Keratinocyte (primary cell): ENCODE data around the gene SIK3. TPM values are rescaled to one million over a fixed set of nuclear protein-coding genes. Genes with fewer than 3 reads are reported as not detected.

Experiments
- DNase-seq: peaks from one replicate; pipeline ENCODE4 v3.0.0-alpha.2; 2011; ENCODE audit warnings: low read depth, missing footprints, low spot score
- FAIRE-seq: peaks from 2 replicates; lab custom pipeline; 2011; peaks lifted over from hg19 to GRCh38; lab: Jason Lieb, UNC
- H2AFZ ChIP-seq: 2 replicates; pipeline ENCODE4 v1.6.0; 2012; ENCODE audit warnings: low read length, control low read depth, inconsistent platforms; ENCODE audit not compliant: control insufficient read depth
- H3K27ac ChIP-seq: 2 replicates; pipeline ENCODE4 v1.5.1; 2011; ENCODE audit warnings: low read length; ENCODE audit not compliant: control insufficient read depth, insufficient read depth
- H3K27me3 ChIP-seq: 3 replicates; pipeline ENCODE4 v1.6.0; 2011; ENCODE audit warnings: low read length; ENCODE audit not compliant: control insufficient read depth, insufficient read depth; ENCODE audit errors: extremely low read depth
- H3K36me3 ChIP-seq, 2 experiments: 2 replicates in 1 of 2; 3 replicates in 1 of 2; pipeline ENCODE4 v1.5.1; 2011; ENCODE audit warnings: low read length in 2 of 2, mild to moderate bottlenecking in 1 of 2; ENCODE audit not compliant: control insufficient read depth in 2 of 2, insufficient read depth in 2 of 2; ENCODE audit errors: extremely low read depth in 1 of 2
- H3K4me1 ChIP-seq: 3 replicates; pipeline ENCODE4 v1.5.1; 2011; ENCODE audit warnings: low read length; ENCODE audit not compliant: control insufficient read depth, insufficient read depth; ENCODE audit errors: extremely low read depth
- H3K4me2 ChIP-seq: 3 replicates; pipeline ENCODE4 v1.6.0; 2011; ENCODE audit warnings: low read depth, low read length; ENCODE audit not compliant: control insufficient read depth, insufficient read depth; ENCODE audit errors: extremely low read depth
- H3K4me3 ChIP-seq, 3 experiments: fragments of 200-600 bp in 1 of 3; sonication (generic) in 1 of 3; 2 replicates in 2 of 3; 3 replicates in 1 of 3; pipeline ENCODE4 v1.5.1; 2011 to 2016; ENCODE audit warnings: low read length in 3 of 3, mild to moderate bottlenecking in 3 of 3, control low read depth in 2 of 3, inconsistent platforms in 1 of 3, low read depth in 1 of 3, mixed read lengths in 1 of 3, mixed run types in 1 of 3, moderate library complexity in 1 of 3; ENCODE audit not compliant: control insufficient read depth in 2 of 3, insufficient read depth in 2 of 3; ENCODE audit errors: extremely low read depth in 1 of 3
- H3K79me2 ChIP-seq: 2 replicates; pipeline ENCODE4 v1.6.0; 2012; ENCODE audit warnings: low read length; ENCODE audit not compliant: control insufficient read depth, insufficient read depth
- H3K9ac ChIP-seq: 3 replicates; pipeline ENCODE4 v1.6.0; 2011; ENCODE audit warnings: low read length; ENCODE audit not compliant: control insufficient read depth, insufficient read depth; ENCODE audit errors: extremely low read depth
- H3K9me1 ChIP-seq: 3 replicates; pipeline ENCODE4 v1.6.0; 2011; ENCODE audit warnings: low read length; ENCODE audit not compliant: control insufficient read depth, insufficient read depth; ENCODE audit errors: extremely low read depth
- H3K9me3 ChIP-seq: 2 replicates; pipeline ENCODE4 v1.5.1; 2012; ENCODE audit warnings: low read depth, low read length; ENCODE audit not compliant: control insufficient read depth
- H4K20me1 ChIP-seq: 3 replicates; pipeline ENCODE4 v1.6.0; 2011; ENCODE audit warnings: low read length; ENCODE audit not compliant: control insufficient read depth, insufficient read depth; ENCODE audit errors: extremely low read depth
- CTCF ChIP-seq, 3 experiments: IDR thresholded peaks in 1 of 3; conservative IDR thresholded peaks in 1 of 3; optimal IDR thresholded peaks in 1 of 3; 2 replicates in 2 of 3; 3 replicates in 1 of 3; pipeline versions ENCODE3 to v1.5.1; 2011; ENCODE audit warnings: low read length in 3 of 3, mild to moderate bottlenecking in 3 of 3, moderate library complexity in 2 of 3, control low read depth in 1 of 3, inconsistent platforms in 1 of 3; ENCODE audit not compliant: insufficient read depth in 2 of 3; ENCODE audit errors: extremely low read depth in 1 of 3
- EZH2 ChIP-seq: IDR thresholded peaks from one replicate; pipeline ENCODE4 v1.6.1; 2012; ENCODE audit warnings: inconsistent platforms, mild to moderate bottlenecking, low read length, moderate library complexity
- dilution Hi-C: fragments of 300-500 bp; cut with MboI; formaldehyde crosslinking; loops from one replicate; pipeline ENCODE4 v1.7.0; 2020; ENCODE audit warnings: low sequenced_read_pairs; ENCODE audit not compliant: extremely low pct_ligation_motif_present
- polyA plus RNA-seq, 5 experiments: library from polyadenylated mRNA; depleted of rRNA in 3 of 5; stranded (reverse) in 3 of 5; stranded (forward) in 1 of 5; unstranded in 1 of 5; fragments of >200 nt; gene quantifications; 1 replicate in 1 of 5; 2 replicates in 3 of 5; 3 replicates in 1 of 5; pipeline versions ENCODE4 v1.2.1 to v1.2.3, GENCODE V29; 2011 to 2012; ENCODE audit warnings: missing spikeins in 2 of 5, low read depth in 1 of 5, low replicate concordance in 1 of 5

The SIK3 gene
- polyA plus RNA-seq, 1 donor (not counting 4 experiments of a cell fraction or from before 2014, with no cell fraction given), result 8.2 TPM

GRCh38 chr11:116989184-116989583, 109.0 kb downstream of the SIK3 start:
- no peaks in the 10 kb centered on the region for H3K36me3 ChIP-seq
- no peak for TF ChIP-seq CTCF (optimal IDR thresholded peaks at IDR 0.05 in 1 of 3, IDR thresholded peaks at IDR 0.05 in 1 of 3, conservative IDR thresholded peaks at IDR 0.05 in 1 of 3; ENCODE audit: extremely low read depth in 1 of 3, insufficient read depth in 2 of 3, low read length in 3 of 3)
- TF ChIP-seq EZH2, result no peak
- H3K27me3 ChIP-seq, result no peaks in the 10 kb centered on the region
- H3K27ac ChIP-seq, result no peak overlapping the region
- peaks cover 41% of the 10 kb centered on the region for H3K79me2 ChIP-seq
- peaks cover 49% of the 10 kb centered on the region for H3K4me1 ChIP-seq
- no peak overlapping the region for H3K9ac ChIP-seq
- no peaks in the 10 kb centered on the region for H3K9me1 ChIP-seq
- no peak overlapping the region for H3K4me3 ChIP-seq
- no peak overlapping the region for H2AFZ ChIP-seq
- dilution Hi-C loops, result no loop called here
- DNase-seq (no peak), FAIRE-seq (no peak)
- peaks cover 3% of the 10 kb centered on the region for H4K20me1 ChIP-seq
- H3K9me3 ChIP-seq, result no peaks in the 10 kb centered on the region
- no peak overlapping the region for H3K4me2 ChIP-seq

GRCh38 chr11:116986521-116987105, 111.6 kb downstream of the SIK3 start:
- FAIRE-seq (peak; percentile 92), DNase-seq (peak; percentile 65)
- dilution Hi-C loops, result no loop called here
- Histone ChIP-seq H3K9me1 (no peaks in the 10 kb centered on the region), H3K9me3 (no peaks in the 10 kb centered on the region), H3K79me2 (peaks cover 35% of the 10 kb centered on the region), H3K36me3 (no peaks in the 10 kb centered on the region), H3K9ac (no peak overlapping the region), H3K4me3 (peak overlapping the region in 2 of 3 experiments; percentile 39 to 43), H3K4me1 (peaks cover 57% of the 10 kb centered on the region), H3K27me3 (no peaks in the 10 kb centered on the region), H3K27ac (peak overlapping the region; percentile 81), H3K4me2 (peak overlapping the region; percentile 74), H2AFZ (no peak overlapping the region), H4K20me1 (peaks cover 4% of the 10 kb centered on the region)
- TF ChIP-seq CTCF (optimal IDR thresholded peaks at IDR 0.05 in 1 of 3, IDR thresholded peaks at IDR 0.05 in 1 of 3, conservative IDR thresholded peaks at IDR 0.05 in 1 of 3; ENCODE audit: extremely low read depth in 1 of 3, insufficient read depth in 2 of 3, low read length in 3 of 3) (no peak), EZH2 (no peak)
